ENCODE data around the gene TCF7L1.

GRCh38 chr2:85255456-85255812 is 122.2 kb downstream of the TCF7L1 start:
- TF ChIP-seq THAP9 (CRISPR knock-in tag; IDR thresholded peaks at IDR 0.05; ENCODE audit: borderline replicate concordance): no peak
- TF ChIP-seq SYNCRIP (IDR thresholded peaks at IDR 0.05; ENCODE audit: insufficient read depth, low read depth, low read length): no peak
- TF ChIP-seq ZNF543 (CRISPR knock-in tag; IDR thresholded peaks at IDR 0.05): no peak
- no peak for TF ChIP-seq SP1 (IDR thresholded peaks at IDR 0.05)
- TF ChIP-seq SP1 (CRISPR knock-in tag; IDR thresholded peaks at IDR 0.05): no peak
- no peak for TF ChIP-seq ZNF33B (CRISPR knock-in tag; IDR thresholded peaks at IDR 0.05)
- TF ChIP-seq ZFP36 (IDR thresholded peaks at IDR 0.05; ENCODE audit: borderline replicate concordance, low read depth, low read length, partially characterized antibody): no peak

Data from HepG2 (cell line).